BE2C (cell line): ENCODE results near the gene WWC2.

Experiments
- DNase-seq: peaks from one replicate; pipeline ENCODE4 v3.0.0-alpha.2; 2020
- H3K27me3 ChIP-seq: fragments of 250-450 bp; sonication (Bioruptor Pico); 2 replicates; pipeline ENCODE4 v1.5.1; 2020; ENCODE audit warnings: mild to moderate bottlenecking
- H3K36me3 ChIP-seq: fragments of 250-450 bp; sonication (Bioruptor Pico); 2 replicates; pipeline ENCODE4 v1.5.1; 2020; ENCODE audit warnings: mild to moderate bottlenecking
- H3K4me1 ChIP-seq: fragments of 250-450 bp; sonication (Bioruptor Pico); 2 replicates; pipeline ENCODE4 v1.5.1; 2020
- H3K4me3 ChIP-seq: 2 replicates; pipeline ENCODE4 v1.5.1; 2011; ENCODE audit warnings: low read depth, low read length
- H3K9me3 ChIP-seq: fragments of 250-450 bp; sonication (Bioruptor Pico); 2 replicates; pipeline ENCODE4 v1.5.1; 2020
- CTCF ChIP-seq: IDR thresholded peaks from 2 replicates; pipeline ENCODE4 v1.5.1; 2012; ENCODE audit warnings: mild to moderate bottlenecking, low read depth, low read length

WWC2 gene

GRCh38 chr4:183348136-183348535 lies 249.1 kb downstream of the WWC2 start:
- H3K4me1 ChIP-seq, result no peaks in the 10 kb centered on the region
- no peak overlapping the region for H3K4me3 ChIP-seq
- no peak for DNase-seq
- no peaks in the 10 kb centered on the region for H3K27me3 ChIP-seq
- TF ChIP-seq CTCF, result no peak
- no peaks in the 10 kb centered on the region for H3K36me3 ChIP-seq
- no peaks in the 10 kb centered on the region for H3K9me3 ChIP-seq

- H3K4me3 ChIP-seq, result no peak overlapping the region
- DNase-seq, result no peak
- H3K27me3 ChIP-seq, result no peaks in the 10 kb centered on the region
- no peak for TF ChIP-seq CTCF
- H3K9me3 ChIP-seq, result no peaks in the 10 kb centered on the region
- H3K36me3 ChIP-seq, result no peaks in the 10 kb centered on the region
- no peaks in the 10 kb centered on the region for H3K4me1 ChIP-seq
Observed at GRCh38 chr4:183348706-183349659, 249.9 kb downstream of the WWC2 start.

- no peak for DNase-seq
- Histone ChIP-seq H3K4me1 (no peaks in the 10 kb centered on the region), H3K4me3 (no peak overlapping the region), H3K9me3 (no peaks in the 10 kb centered on the region), H3K27me3 (no peaks in the 10 kb centered on the region), H3K36me3 (no peaks in the 10 kb centered on the region)
- TF ChIP-seq CTCF, result no peak
Observed at GRCh38 chr4:183349673-183350072, 250.6 kb downstream of the WWC2 start.

GRCh38 chr4:183350317-183351071 lies 251.4 kb downstream of the WWC2 start:
- H3K4me3 ChIP-seq, result no peak overlapping the region
- H3K27me3 ChIP-seq, result no peaks in the 10 kb centered on the region
- no peak for DNase-seq
- no peaks in the 10 kb centered on the region for H3K9me3 ChIP-seq
- H3K36me3 ChIP-seq, result no peaks in the 10 kb centered on the region
- no peaks in the 10 kb centered on the region; the same call in 1 of the 2 replicates for H3K4me1 ChIP-seq
- TF ChIP-seq CTCF, result no peak

- no peak for TF ChIP-seq CTCF
- no peak for DNase-seq
- Histone ChIP-seq H3K27me3 (no peaks in the 10 kb centered on the region), H3K9me3 (no peaks in the 10 kb centered on the region), H3K4me1 (no peaks in the 10 kb centered on the region; the same call in 1 of the 2 replicates), H3K4me3 (no peak overlapping the region), H3K36me3 (no peaks in the 10 kb centered on the region)
Observed at GRCh38 chr4:183352546-183352945, 253.5 kb downstream of the WWC2 start.

- Histone ChIP-seq H3K9me3 (no peaks in the 10 kb centered on the region), H3K4me1 (no peaks in the 10 kb centered on the region; the same call in 1 of the 2 replicates), H3K4me3 (no peak overlapping the region), H3K27me3 (no peaks in the 10 kb centered on the region), H3K36me3 (no peaks in the 10 kb centered on the region)
- no peak for TF ChIP-seq CTCF
- no peak for DNase-seq
Observed at GRCh38 chr4:183353557-183353956, 254.5 kb downstream of the WWC2 start.
